SK-N-SH treated with all-trans-retinoic acid at 6 μM for 48 hours (cell line): ENCODE measurements around the gene ESPNL.

Source experiments
- ATAC-seq: fragments of 200-7000 bp; cut with Tn5 transposase; 3 replicates; pipeline ENCODE4 v1.9.1; 2020; ENCODE audit warnings: mild to moderate bottlenecking, moderate library complexity
- BACH2 ChIP-seq: fragments of 250-450 bp; sonication (Bioruptor Pico); IDR thresholded peaks from 2 replicates; pipeline ENCODE4 v1.9.0; 2021; ENCODE audit warnings: mild to moderate bottlenecking, borderline replicate concordance
- CREB5 ChIP-seq: fragments of 250-450 bp; sonication (Bioruptor Pico); IDR thresholded peaks from 2 replicates; pipeline ENCODE4 v1.5.1; 2020; ENCODE audit warnings: low read depth, mild to moderate bottlenecking, moderate library complexity
- CSDC2 ChIP-seq: fragments of 250-450 bp; sonication (Bioruptor Pico); IDR thresholded peaks from 2 replicates; pipeline ENCODE4 v1.5.0; 2020; ENCODE audit warnings: mild to moderate bottlenecking, moderate library complexity
- CSRNP3 ChIP-seq: fragments of 250-450 bp; sonication (Bioruptor Pico); IDR thresholded peaks from 2 replicates; pipeline ENCODE4 v1.5.1; 2021; ENCODE audit warnings: mild to moderate bottlenecking, moderate library complexity
- ESRRG ChIP-seq: fragments of 250-450 bp; sonication (Bioruptor Pico); IDR thresholded peaks from 2 replicates; pipeline ENCODE4 v1.6.1; 2021; ENCODE audit warnings: mild to moderate bottlenecking
- GLIS3 ChIP-seq: fragments of 250-450 bp; sonication (Bioruptor Pico); IDR thresholded peaks from 2 replicates; pipeline ENCODE4 v1.5.0; 2020; ENCODE audit warnings: mild to moderate bottlenecking, moderate library complexity
- ISL1 ChIP-seq: fragments of 250-450 bp; sonication (Bioruptor Pico); IDR thresholded peaks from 2 replicates; pipeline ENCODE4 v2.1.2; 2022; ENCODE audit warnings: mild to moderate bottlenecking, moderate library complexity
- OSR1 ChIP-seq: fragments of 250-450 bp; sonication (Bioruptor Pico); IDR thresholded peaks from 2 replicates; pipeline ENCODE4 v1.8.0; 2022; ENCODE audit warnings: moderate library complexity, mild to moderate bottlenecking, inconsistent platforms
- PPARA ChIP-seq: fragments of 250-450 bp; sonication (Bioruptor Pico); IDR thresholded peaks from 2 replicates; pipeline ENCODE4 v1.5.0; 2020; ENCODE audit warnings: mild to moderate bottlenecking, borderline replicate concordance
- RARB ChIP-seq: fragments of 250-450 bp; sonication (Bioruptor Pico); IDR thresholded peaks from 2 replicates; pipeline ENCODE4 v1.8.0; 2021; ENCODE audit warnings: mild to moderate bottlenecking, moderate library complexity
- SNAI2 ChIP-seq: fragments of 250-450 bp; sonication (Bioruptor Pico); IDR thresholded peaks from 2 replicates; pipeline ENCODE4 v1.5.0; 2020; ENCODE audit warnings: mild to moderate bottlenecking, moderate library complexity
- TCF4 ChIP-seq: fragments of 250-450 bp; sonication (Bioruptor Pico); IDR thresholded peaks from 2 replicates; pipeline ENCODE4 v1.8.0; 2021; ENCODE audit warnings: mild to moderate bottlenecking, moderate library complexity, borderline replicate concordance
- TOX ChIP-seq: fragments of 250-450 bp; sonication (Bioruptor Pico); IDR thresholded peaks from 2 replicates; pipeline ENCODE4 v1.8.0; 2021; ENCODE audit warnings: mild to moderate bottlenecking, moderate library complexity, borderline replicate concordance
- ZC3H10 ChIP-seq: fragments of 250-450 bp; sonication (Bioruptor Pico); IDR thresholded peaks from 2 replicates; pipeline ENCODE4 v1.5.1; 2021; ENCODE audit warnings: mild to moderate bottlenecking, moderate library complexity
- ZFP3 ChIP-seq: fragments of 250-450 bp; sonication (Bioruptor Pico); IDR thresholded peaks from 2 replicates; pipeline ENCODE4 v1.5.0; 2020; ENCODE audit warnings: mild to moderate bottlenecking, moderate library complexity
- ZFP30 ChIP-seq: fragments of 450-650 bp; formaldehyde crosslinking; IDR thresholded peaks from 2 replicates; pipeline ENCODE4 v1.5.0; 2022; ENCODE audit warnings: mild to moderate bottlenecking, moderate library complexity
- ZNF70 ChIP-seq: fragments of 450-650 bp; formaldehyde crosslinking; IDR thresholded peaks from 2 replicates; pipeline ENCODE4 v1.5.0; 2020; ENCODE audit warnings: mild to moderate bottlenecking, moderate library complexity
- ZNF8 ChIP-seq: fragments of 450-650 bp; formaldehyde crosslinking; IDR thresholded peaks from 2 replicates; pipeline ENCODE4 v1.5.0; 2020; ENCODE audit warnings: mild to moderate bottlenecking, moderate library complexity
- TF ChIP-seq, protein P1 (sequence below): fragments of 250-450 bp; sonication (Bioruptor Pico); IDR thresholded peaks from 2 replicates; pipeline ENCODE4 v1.8.0; 2021; ENCODE audit warnings: low read depth, mild to moderate bottlenecking, moderate library complexity, borderline replicate concordance
- TF ChIP-seq, protein P2 (sequence below): fragments of 250-450 bp; sonication (Bioruptor Pico); IDR thresholded peaks from 2 replicates; pipeline ENCODE4 v1.8.0; 2020; ENCODE audit warnings: mild to moderate bottlenecking, moderate library complexity, borderline replicate concordance
- TF ChIP-seq, protein P3 (sequence below): fragments of 250-450 bp; sonication (Bioruptor Pico); IDR thresholded peaks from 2 replicates; pipeline ENCODE4 v1.5.0; 2020; ENCODE audit warnings: mild to moderate bottlenecking, moderate library complexity

ESPNL gene

DNA sequence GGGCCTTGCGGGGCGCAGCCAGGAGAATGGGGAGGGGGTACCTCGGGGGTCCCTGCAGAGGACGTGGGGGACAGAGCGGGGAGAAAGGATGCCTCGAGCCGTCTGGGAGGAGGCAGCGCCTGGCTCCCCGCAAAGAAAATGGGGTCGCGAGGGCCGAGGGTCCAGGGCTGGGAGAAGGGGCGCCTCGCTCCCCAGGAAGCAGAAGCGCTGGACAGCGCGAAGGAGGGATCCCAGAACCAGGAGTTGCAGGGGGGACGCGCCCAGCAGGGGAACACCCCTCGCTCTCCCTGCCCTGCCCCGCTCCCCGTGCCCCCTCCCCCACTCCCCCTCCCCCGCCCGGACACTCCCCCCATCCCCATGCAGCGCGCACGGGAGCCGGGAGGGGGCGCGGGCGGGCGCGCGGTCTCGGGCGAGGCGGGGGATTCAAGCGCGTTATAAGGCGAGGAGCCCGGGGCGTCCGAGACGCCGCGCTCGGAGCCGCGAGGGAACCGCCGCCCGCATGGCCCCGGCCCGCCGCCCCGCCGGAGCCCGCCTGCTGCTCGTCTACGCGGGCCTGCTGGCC, 58.5 kb downstream of the ESPNL start, which contains the start of gene ERFE:
ERFE (plus strand) TSS at position 462 of the 562 bp plus-strand sequence; CDS start at position 500, 38 bp downstream.
- TF ChIP-seq GLIS3 (CRISPR knock-in tag) (no peak), ZNF8 (CRISPR knock-in tag) (no peak), CREB5 (CRISPR knock-in tag) (no peak), TOX (CRISPR knock-in tag) (no peak), ZNF70 (CRISPR knock-in tag) (no peak), RARB (CRISPR knock-in tag) (no peak), PPARA (CRISPR knock-in tag) (no peak), ISL1 (CRISPR knock-in tag) (no peak), OSR1 (CRISPR knock-in tag) (no peak), TCF4 (CRISPR knock-in tag) (no peak), ZC3H10 (CRISPR knock-in tag) (no peak)
- TF ChIP-seq, protein P1, sequence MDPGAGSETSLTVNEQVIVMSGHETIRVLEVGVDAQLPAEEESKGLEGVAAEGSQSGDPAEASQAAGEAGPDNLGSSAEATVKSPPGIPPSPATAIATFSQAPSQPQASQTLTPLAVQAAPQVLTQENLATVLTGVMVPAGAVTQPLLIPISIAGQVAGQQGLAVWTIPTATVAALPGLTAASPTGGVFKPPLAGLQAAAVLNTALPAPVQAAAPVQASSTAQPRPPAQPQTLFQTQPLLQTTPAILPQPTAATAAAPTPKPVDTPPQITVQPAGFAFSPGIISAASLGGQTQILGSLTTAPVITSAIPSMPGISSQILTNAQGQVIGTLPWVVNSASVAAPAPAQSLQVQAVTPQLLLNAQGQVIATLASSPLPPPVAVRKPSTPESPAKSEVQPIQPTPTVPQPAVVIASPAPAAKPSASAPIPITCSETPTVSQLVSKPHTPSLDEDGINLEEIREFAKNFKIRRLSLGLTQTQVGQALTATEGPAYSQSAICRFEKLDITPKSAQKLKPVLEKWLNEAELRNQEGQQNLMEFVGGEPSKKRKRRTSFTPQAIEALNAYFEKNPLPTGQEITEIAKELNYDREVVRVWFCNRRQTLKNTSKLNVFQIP: no peak
- TF ChIP-seq, protein P2, sequence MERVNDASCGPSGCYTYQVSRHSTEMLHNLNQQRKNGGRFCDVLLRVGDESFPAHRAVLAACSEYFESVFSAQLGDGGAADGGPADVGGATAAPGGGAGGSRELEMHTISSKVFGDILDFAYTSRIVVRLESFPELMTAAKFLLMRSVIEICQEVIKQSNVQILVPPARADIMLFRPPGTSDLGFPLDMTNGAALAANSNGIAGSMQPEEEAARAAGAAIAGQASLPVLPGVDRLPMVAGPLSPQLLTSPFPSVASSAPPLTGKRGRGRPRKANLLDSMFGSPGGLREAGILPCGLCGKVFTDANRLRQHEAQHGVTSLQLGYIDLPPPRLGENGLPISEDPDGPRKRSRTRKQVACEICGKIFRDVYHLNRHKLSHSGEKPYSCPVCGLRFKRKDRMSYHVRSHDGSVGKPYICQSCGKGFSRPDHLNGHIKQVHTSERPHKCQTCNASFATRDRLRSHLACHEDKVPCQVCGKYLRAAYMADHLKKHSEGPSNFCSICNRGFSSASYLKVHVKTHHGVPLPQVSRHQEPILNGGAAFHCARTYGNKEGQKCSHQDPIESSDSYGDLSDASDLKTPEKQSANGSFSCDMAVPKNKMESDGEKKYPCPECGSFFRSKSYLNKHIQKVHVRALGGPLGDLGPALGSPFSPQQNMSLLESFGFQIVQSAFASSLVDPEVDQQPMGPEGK (CRISPR knock-in tag): no peak
- ATAC-seq: peak; percentile 69

DNA sequence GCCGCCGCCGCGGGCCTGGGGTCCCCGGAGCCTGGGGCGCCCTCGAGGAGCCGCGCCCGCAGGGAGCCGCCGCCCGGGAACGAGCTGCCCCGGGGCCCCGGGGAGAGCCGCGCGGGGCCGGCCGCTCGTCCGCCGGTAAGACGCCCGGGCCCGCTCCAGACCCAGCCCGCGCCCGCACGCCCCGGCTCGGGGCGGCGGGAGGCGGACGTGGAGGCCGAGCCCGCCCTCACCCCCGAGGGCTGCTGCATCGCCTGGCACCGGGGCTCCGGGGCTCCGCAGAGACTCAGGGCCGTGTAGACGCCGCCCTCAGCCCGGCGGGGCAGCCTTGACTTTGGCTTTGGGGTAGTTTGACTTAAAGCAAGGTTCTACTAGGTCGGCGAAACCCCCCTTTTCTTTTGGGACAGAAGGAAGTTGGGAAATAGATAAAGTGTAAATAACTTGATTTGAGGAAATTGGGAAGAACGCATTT, 59.0 kb downstream of the ESPNL start:
- ATAC-seq: peak; percentile 16; the same call in 2 of the 3 replicates
- TF ChIP-seq ZNF8 (CRISPR knock-in tag) (no peak), CREB5 (CRISPR knock-in tag) (no peak), ZFP3 (CRISPR knock-in tag) (no peak), GLIS3 (CRISPR knock-in tag) (no peak), OSR1 (CRISPR knock-in tag) (no peak), CSDC2 (CRISPR knock-in tag) (no peak), CSRNP3 (no peak), ZC3H10 (CRISPR knock-in tag) (no peak), BACH2 (CRISPR knock-in tag) (no peak), SNAI2 (CRISPR knock-in tag) (no peak), ESRRG (no peak), ZFP30 (CRISPR knock-in tag) (no peak)
- TF ChIP-seq, protein P1: no peak
- TF ChIP-seq, protein P3, sequence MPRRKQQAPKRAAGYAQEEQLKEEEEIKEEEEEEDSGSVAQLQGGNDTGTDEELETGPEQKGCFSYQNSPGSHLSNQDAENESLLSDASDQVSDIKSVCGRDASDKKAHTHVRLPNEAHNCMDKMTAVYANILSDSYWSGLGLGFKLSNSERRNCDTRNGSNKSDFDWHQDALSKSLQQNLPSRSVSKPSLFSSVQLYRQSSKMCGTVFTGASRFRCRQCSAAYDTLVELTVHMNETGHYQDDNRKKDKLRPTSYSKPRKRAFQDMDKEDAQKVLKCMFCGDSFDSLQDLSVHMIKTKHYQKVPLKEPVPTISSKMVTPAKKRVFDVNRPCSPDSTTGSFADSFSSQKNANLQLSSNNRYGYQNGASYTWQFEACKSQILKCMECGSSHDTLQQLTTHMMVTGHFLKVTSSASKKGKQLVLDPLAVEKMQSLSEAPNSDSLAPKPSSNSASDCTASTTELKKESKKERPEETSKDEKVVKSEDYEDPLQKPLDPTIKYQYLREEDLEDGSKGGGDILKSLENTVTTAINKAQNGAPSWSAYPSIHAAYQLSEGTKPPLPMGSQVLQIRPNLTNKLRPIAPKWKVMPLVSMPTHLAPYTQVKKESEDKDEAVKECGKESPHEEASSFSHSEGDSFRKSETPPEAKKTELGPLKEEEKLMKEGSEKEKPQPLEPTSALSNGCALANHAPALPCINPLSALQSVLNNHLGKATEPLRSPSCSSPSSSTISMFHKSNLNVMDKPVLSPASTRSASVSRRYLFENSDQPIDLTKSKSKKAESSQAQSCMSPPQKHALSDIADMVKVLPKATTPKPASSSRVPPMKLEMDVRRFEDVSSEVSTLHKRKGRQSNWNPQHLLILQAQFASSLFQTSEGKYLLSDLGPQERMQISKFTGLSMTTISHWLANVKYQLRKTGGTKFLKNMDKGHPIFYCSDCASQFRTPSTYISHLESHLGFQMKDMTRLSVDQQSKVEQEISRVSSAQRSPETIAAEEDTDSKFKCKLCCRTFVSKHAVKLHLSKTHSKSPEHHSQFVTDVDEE (CRISPR knock-in tag): no peak
- TF ChIP-seq, all 23 proteins: peak for 0
